Measurements from ENCODE around the gene RASA2. TPM values are rescaled to one million over a fixed set of nuclear protein-coding genes. Genes with fewer than 3 reads are reported as not detected.

RASA2 gene
- total and polyA plus RNA-seq, 10 of the 15 experiments (the other 5 are each of a cell fraction or from before 2014, with no cell fraction given) = 1.9 to 9.4 (median 7.2) TPM

- no TSS peak for BruUV-seq (replicated peaks)
- no peak for FAIRE-seq
Measured at GRCh38 chr3:141456301-141456625, 30.6 kb upstream of the RASA2 start.

More at GRCh38 chr3:141456301-141456625, 30.6 kb upstream of the RASA2 start:
- no peak for TF ChIP-seq PKNOX1 (IDR thresholded peaks at IDR 0.05)
- no peak for TF ChIP-seq E2F8 (IDR thresholded peaks at IDR 0.05; ENCODE audit: low read depth, partially characterized antibody)
- TF ChIP-seq POLR2AphosphoS2 (IDR thresholded peaks at IDR 0.05; ENCODE audit: low read depth, low read length) = no peak
- TF ChIP-seq USF1 (IDR thresholded peaks at IDR 0.05; ENCODE audit: borderline replicate concordance, extremely low read length, insufficient read depth, low read depth, low read length) = no peak
- no peak for TF ChIP-seq ZSCAN29 (IDR thresholded peaks at IDR 0.05)
- no peak for TF ChIP-seq MYB (IDR thresholded peaks at IDR 0.05; ENCODE audit: borderline replicate concordance, low read depth, low read length)
- DNase-seq (ENCODE audit: low read depth, low spot score) (no peak), ATAC-seq (no peak)
- ChIA-PET SMC1A (ENCODE audit: uncharacterized antibody, unreplicated experiment) (interaction anchor here (1.2 to 11.9 kb wide), 6 partner anchors 15 to 148 kb away, joined by 3 to 405 read pairs (median 84); no protein-coding TSS in a partner anchor), CTCF (interaction anchor here (0.6 to 12.6 kb wide), 7 partner anchors 8 to 149 kb away, joined by 3 to 642 read pairs (median 4); partner anchors contain the start of gene RASA2), POLR2A (no interaction called here), RAD21 (ENCODE audit: unreplicated experiment) (interaction anchor here (0.9 to 6.3 kb wide), 5 partner anchors 14 to 152 kb away, joined by 4 to 151 read pairs (median 69); no protein-coding TSS in a partner anchor)
- Histone ChIP-seq H3K79me2 (ENCODE audit: control insufficient read depth, insufficient read depth, low read length) (no peaks in the 10 kb centered on the region), H3K36me3 (ENCODE audit: control insufficient read depth in 2 of 2, insufficient read depth in 2 of 2, low read length in 1 of 2) (no peaks in the 10 kb centered on the region), H3K4me2 (ENCODE audit: control insufficient read depth, insufficient read depth) (no peak overlapping the region), H3K4me1 (ENCODE audit: control insufficient read depth, insufficient read depth, low read length) (no peaks in the 10 kb centered on the region), H3K27ac (ENCODE audit: control insufficient read depth, insufficient read depth) (no peak overlapping the region), H3K27me3 (replicated peaks in 1 of 2; ENCODE audit: control insufficient read depth in 2 of 2, insufficient read depth in 2 of 2, low read length in 1 of 2) (no peaks in the 10 kb centered on the region), H3K9ac (ENCODE audit: control insufficient read depth, insufficient read depth, low read length) (no peak overlapping the region), H2AFZ (ENCODE audit: control insufficient read depth, low read depth, low read length) (no peak overlapping the region), H4K20me1 (ENCODE audit: control insufficient read depth, insufficient read depth) (no peaks in the 10 kb centered on the region), H3K9me3 (replicated peaks; ENCODE audit: control insufficient read depth, insufficient read depth, low read length) (no peaks in the 10 kb centered on the region), H3K4me3 (no peak overlapping the region)
- in situ Hi-C loops (cut with MboI) = loop anchor here (5.0 kb wide), 1 partner anchor 191 kb away; no protein-coding TSS in a partner anchor
- WGBS (ENCODE audit: insufficient coverage, insufficient replicate concordance, low lambda C conversion rate, missing lambda C conversion rate) = 78% methylated on average over 11 of the region's 11 CpGs
- intact Hi-C loops (cut with micrococcal nuclease; ENCODE audit: unreplicated experiment) = no loop called here

All from GM12878 (cell line).